DMS 273 (cell line): ENCODE results near the gene BRSK2.

ENCODE experiments used
- DNase-seq: peaks from one replicate; lab custom pipeline; 2025; ENCODE audit not compliant: unreplicated experiment; lab: John Stamatoyannopoulos, UW

Gene BRSK2

DNA sequence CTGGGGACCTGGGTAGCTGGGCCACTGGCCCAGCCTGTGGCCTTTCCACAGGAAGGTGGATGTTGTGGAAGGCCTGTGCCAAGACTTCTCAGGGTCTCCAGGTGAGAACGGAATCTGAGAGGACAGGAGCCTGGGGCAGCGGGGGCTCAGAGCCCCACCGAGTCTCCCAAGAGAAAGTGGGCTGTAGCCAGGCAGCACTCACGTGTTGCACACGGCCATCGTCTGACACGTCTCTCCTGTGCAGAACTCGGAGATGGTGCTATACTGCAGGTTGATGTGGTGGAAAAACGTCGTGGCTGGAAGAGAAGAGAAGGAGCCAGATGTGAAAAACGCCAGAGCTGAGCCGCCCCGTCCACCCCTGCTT, 90.4 kb downstream of the BRSK2 start:
- DNase-seq = no peak

DNA sequence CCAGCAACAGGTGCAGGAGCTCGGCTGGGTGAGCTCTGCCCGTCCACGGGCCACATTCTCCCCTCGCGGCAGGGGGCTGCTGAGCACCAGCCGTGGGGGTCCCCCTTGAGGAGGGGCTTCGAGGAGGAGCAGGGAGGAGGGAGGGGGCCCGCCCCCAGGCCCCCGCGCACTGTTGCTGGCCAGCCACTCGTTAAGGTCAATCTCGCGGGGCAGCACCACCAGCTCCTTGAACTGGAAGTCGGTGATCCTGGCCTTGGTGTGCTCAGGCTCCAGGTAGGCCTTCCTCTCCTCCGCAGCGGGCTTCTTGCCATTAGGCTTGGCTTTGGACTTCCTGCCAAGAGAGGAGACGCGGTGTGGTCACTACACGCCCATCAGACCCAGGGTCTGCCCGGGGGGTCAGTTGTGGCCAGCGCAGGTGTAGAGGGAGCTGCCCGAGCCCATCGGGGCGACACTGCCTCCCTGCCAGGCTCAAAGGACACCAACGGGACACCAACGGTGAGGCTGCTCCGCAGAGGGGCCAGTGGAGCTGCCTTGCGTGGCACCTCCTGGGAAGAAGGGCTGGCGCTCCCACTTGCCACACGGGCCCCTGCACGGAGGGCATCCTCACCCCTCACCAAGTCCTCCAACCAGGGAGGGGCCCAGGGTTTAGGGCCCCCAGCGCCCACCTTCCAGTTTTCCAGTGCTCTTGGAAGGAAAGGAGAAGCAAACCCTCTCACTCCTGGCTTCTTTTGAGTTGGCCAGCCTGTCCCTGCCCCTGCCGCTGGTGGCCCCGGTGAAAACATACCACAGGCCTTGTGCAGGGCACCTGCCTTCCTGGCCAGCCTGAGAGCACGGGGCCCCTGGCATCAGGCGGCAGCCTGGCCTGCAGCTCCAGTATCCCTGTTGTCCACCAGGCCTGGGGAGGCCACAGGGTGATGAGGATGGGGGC, 91.1 kb downstream of the BRSK2 start:
- DNase-seq = no peak

DNA sequence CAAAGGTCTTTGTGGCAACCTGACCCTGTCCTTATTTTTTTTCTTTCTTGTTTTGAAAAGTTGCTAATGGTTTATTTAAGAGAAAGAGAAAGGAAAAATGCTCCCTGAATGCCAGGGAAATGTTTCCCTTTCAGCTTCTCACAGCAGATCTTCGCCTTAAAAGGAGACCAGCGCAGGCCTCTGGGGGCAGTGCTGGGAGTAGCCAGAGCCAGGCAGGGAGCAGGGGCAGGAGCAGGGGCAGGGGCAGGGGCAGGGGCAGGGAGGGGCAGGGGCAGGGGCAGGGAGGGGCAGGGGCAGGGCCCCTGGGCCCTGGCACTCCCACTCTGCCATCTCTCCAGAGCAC, 91.7 kb downstream of the BRSK2 start:
- no peak for DNase-seq

DNA sequence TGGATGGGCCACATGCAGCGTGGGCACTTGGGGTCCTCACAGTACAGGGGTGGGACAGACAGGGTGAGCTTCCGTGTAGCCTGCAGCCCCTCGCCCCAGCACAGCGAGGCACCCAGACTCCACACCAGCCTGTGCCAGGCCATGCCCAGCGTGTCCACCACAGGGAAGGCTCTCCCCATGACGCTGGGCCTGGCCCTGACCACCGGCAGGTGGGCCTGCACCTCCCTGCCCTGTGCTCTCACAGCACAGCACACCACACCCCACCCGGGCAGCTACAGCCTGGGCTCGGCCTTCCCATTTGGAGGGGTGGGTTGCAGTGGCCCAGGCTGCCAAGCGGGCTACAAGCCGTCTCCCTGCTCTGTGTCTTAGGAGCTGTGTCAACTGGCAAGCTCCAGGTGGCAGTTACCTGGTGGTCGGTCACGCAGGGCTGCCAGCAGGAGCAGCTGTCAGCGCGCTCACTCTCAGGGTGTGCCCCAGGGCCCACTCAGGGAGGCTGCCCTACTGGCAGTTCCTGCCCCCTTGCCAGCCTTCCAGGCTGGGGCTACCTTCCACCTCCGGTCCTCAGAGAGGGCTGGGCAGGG, 92.2 kb downstream of the BRSK2 start:
- DNase-seq = no peak

DNA sequence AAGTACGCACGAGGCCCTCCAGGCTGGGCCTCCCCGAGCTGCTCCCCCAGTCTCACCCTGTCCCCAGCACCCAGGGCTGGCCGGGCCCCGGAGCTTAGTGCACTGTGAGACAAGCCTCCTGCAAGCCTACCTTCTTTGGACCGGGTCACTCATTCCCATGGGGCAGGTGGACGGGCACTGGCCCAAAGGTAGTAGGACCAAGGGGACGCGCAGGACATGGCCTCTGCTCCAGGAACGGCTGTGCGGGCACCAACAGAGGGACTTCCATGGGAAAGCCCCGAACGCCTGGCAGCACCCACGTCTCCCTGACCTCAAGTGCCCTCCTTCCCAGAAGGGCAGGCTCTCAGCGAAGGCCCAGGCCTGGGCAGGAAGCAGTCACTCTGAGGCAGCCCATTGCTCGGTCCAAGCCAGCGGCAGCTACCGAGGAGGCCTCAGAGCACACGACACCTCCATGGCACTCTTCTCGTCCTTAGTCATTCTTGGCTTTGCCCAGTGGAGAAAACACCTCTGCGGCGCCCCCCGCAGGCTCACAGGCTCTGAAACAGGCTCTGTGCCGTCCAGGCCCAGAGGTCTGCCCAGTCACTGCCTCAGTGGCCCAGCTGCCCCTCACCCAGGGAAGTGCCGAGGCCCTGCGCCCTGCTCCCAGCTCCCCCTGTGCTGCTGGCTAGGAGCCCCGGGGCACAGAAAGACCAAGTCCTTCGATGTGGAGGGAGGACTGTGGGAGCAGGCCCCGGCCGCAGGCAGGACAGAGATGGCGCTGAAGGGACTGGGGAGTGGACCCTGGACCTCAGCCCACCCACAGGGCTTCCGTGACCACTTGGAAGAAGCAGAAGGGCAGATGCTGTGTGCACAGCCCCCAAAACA, 93.1 kb downstream of the BRSK2 start:
- no peak for DNase-seq

DNA sequence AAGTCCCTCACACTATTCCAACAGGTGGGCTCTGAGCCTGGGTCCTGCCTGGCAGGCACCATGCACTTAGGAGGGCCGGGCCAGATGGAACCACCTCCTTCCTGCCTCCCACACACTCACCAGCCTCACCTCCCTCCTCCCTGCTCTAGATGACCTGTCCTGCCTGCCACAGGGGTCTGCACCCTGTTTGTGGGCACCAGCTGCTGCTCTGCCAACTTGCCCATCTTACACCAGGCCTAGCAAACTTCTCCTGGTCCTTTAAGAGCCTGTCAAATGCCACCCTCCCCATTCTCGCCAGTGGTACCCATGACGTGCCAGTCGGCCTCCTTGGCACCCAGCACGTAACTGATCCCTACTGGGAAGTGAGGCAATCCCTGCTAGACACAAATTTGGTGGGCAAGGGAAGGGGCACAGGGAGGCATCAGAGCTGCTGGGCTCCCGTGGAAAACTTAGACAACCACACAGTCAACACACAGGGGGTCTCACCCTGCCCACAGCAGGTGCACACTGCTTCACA, 93.8 kb downstream of the BRSK2 start:
- DNase-seq = no peak

DNA sequence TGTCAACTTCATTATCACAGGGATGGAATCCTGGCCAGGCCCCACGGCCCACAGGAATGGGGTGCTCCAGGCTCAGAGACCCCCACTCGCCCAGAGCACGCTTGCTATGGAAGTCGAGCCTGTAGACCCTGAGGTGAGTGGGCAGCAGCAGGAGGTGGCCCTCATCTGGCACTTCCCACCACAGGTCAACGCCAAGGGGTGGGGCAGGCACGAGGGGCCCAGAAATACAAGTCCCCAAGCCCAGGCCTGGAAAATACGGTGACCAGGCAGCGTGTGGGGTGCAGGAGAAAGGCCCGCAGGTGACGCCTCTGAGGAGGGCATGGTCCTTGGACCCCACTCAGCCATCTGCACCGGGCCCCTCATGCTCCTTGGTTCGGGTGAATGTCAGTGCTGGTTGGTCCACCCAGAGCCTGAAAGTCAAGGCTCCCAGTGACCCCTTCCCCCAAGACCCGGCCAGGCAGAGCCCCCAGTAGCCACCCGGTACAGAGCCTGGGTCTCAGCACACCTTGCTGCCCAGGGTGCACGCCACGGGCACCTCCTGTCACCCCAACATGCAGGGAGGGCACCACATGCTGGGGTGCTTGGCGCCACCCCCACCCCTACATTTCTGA, 94.4 kb downstream of the BRSK2 start:
- no peak for DNase-seq

DNA sequence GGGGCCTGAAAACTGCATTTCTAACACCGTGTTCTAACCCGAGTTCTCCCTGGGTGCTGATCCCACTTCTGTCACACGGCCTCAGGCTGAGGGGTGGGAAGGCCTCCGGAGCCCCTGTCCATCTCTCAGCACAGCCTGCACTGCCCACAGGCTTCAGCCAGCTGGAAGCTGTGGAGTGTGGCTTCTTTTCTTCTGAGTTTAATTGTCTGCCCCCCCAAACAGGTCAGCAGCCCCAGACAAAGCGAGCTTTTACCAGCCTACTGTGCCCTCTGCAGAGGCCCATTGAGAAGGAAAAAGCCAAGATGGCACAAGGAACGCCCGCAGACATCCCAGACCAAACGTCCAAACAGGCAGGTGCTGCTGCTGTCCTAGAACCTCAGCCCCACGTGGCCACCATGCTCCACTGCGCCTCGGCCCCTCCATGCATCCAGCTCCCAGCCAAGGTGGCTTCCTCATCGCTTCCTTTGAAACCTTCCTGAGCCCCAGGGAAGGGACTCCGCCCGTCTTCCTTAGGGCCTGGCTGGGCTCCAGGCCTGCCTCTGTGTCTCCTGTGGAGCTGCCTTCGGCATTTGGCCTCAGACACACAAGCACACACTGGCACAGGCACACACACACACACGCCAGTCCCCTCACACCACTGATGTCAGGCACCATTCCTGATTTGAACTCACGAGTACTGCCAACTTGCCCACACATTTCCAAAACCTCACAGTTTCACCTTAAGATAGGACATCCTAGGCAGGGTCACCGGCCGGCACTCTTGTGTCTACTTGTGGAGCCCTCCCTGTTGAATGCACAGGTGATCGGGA, 95.2 kb downstream of the BRSK2 start:
- DNase-seq = no peak

DNA sequence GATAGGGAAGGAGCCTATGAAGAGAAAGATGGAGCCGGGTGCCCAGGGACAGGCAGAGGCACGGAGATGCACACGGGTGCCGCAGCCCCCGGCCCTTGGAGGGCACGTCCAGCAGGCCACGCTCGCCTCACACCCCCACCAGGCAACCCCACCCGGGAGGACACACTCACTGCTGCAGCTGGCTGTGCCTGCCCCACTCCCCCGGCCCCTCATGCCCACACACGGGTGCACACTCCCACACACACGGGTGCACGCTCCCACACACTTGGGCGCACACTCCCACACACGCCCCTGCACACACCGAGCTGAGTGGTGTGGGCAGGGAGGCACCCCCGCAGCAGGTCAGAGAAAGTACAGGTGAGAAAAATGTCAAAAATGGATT, 95.8 kb downstream of the BRSK2 start:
- no peak for DNase-seq

DNA sequence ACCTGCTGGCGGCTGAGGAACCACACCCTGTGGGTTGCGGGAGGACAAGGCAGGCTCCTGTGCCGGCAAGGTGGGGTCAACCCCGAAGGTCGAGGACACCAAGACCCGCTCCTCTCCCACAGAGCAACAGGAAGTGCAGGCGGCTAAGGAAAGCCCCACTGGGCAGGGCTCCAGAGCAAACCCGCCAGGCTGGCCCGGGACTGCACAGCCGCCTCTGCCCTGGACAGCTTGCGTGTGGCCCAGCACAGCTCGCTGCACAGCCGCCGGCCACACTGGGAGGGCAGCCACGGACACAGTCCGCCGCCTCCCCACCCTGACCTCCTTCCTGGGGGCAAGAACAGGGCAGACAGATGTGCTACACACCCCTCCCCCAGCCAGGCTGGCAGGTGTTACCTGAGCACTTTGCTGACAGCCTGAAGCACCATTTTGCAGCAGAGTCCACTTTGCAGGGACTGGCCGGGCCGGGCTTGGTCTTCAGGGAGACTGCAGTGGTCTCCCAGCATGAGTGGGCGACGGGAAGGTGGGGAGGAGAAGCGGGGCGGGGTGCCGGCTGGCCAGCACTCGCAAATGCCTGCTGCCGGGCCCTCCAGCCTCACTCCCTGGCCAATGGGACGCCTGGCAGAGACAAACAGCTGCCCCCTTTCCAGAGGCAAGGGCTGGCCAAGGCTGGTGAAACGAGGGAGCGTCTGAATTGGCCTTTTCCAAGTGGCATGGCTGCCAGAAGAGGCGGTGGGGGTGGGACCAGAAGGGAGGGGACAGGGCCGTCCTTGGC, 96.5 kb downstream of the BRSK2 start, which contains the start of gene MOB2:
MOB2 (minus strand) TSS at position 726 of the 772 bp plus-strand sequence; CDS start at position 503, 223 bp downstream.
- DNase-seq = no peak

DNA sequence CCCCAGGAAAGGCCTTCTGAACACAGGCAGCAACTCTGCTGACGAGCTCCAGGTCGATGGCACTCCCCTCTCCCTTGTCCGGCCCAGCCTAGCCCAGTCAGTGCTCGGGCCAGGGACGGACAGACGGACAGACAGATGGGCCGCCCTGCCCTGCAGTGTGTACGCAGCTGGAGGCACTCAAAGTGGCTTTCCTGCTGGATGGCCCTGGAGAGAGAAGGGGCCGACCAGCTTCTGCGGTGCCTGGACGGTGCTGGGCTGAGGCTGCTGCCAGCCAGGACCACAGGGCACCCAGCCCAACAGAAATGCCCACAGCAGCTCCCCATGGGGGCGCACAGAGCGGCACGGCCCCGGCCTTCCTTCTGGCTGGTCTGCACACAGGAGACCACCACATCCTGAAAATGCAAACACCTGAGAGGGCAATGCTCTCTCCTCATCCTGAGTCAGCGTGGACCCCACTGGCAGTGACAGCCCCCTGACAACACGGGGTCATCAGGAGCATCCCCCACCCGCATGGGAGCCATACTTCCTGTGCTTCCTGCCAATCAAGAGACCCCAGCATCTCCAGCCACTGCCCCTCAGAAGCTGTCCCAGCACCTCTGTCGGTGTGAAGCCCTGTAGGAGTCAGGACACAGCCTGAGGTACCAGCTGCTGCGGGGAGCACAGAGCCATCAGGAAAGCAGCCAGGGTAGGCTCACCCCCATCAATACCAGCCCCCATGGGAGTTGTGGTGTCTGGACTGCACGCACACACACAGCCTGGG, 97.5 kb downstream of the BRSK2 start:
- no peak for DNase-seq

DNA sequence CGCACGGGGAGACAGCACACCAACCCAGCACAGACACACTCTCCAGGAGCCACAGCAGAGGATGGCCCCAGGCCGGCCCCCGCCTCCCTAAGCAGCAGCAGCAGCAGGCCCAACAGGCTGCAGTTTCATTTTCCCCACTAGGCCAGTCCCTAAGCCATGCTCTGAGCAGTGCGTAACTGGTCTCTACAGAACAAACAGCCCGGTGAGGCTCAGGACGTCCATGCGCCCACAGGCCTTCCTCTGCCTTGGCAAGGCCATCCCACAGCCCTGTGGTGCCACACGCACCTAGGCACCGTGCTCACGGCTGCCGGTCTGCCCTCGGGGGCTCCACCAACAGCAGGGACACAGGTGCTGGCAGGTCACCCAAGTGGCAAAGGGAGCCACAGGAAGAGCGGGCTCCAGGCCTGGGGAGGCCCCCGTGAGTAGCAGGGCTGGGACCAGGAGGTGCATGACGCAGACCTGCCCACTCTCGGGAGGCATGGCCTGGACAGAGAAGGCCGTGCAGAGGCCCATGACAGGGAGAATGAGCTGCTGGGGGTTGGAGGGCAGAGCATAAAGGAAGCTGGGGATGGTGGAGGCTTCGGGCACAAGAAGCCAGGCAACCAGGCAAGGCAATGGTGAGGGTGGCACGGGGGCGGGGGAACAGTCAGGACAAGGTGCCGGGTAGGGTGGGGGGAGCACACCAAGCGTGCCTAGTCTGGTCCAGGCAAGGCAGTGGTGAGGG, 98.3 kb downstream of the BRSK2 start:
- no peak for DNase-seq

DNA sequence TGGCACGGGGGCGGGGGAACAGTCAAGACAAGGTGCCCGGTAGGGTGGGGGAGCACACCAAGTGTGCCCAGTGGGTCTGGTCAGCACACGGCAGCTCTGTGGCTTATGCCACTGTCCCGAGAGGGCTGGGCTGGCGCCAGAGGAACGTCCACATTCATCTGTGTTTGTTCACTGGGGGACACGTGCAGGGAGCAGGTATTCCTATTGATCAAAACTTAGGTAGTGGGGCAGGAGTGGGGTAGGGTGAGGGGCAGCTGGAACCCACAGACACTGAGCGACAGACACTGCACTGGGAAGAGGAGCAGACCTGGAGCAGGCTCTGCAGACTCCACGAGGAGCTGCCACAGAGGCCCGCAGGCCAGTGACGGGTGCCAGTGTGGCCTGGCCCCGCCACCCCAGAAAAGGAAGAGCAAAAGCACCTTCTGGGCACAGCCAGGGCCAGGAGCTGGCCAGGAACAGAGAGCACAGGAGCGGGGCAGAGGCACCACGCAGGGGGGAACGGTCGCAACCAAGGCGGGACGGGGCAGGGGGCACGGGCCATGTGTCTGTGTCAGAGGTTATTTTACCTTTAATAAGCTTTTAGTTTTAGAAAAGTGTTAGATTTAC, 98.9 kb downstream of the BRSK2 start:
- DNase-seq = no peak

DNA sequence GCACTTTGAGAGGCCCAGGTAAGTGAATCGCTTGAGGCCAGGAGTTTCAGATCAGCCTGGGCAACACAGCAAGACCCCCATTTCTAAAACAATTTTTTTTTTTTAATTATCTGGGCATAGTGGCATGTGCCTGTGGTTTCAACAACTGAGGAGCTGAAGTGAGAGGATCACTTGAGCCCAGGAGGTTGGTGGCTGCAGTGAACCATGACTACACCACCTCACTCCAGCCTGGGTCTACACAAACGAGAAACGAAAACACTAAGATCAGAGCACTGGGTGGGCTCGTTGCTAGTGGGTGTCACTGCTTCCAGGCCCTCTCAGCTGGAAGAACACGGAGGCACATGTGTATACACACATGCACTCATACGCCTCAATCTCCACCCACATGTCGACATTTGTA, 100.9 kb downstream of the BRSK2 start:
- DNase-seq = no peak

DNA sequence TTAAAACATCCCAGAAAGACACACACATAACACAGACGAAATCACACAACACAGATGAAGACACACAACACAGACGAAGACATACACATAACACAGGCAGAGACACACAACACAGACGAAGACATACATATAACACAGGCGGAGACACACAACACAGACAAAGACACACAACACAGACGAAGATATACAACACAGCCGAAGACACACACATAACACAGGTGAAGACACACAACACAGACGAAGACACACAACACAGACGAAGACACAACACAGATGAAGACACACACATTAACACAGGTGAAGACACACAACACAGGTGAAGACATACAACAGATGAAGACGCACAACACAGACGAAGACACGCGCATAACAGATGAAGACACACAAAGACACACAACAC, 101.6 kb downstream of the BRSK2 start:
- no peak for DNase-seq

DNA sequence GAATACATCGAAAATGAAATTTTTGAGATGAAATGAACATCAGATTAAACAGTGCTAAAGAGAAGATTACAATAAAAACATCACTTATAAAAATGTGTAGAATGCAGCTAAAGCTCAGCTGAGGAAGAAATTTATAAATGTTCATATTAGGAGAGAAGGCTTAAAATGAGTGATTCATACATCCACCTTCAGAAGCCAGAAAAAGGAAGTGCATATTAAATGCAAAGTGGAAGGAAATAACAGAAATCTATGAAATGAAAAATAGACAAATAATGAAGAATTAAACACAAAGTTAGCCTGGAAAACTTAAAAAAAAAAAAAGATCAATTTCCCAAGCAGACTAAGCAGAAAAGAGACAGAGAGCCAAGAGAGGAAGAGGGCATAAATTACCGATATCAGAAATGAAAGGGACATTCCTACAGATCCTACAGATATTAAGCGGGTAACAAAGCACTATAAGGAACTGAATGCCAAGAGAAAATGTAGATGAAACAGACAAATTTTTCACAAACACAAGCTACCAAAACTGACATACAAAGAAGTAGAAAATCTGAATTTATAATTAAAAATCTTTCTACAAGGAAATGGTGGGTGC, 104.0 kb downstream of the BRSK2 start:
- no peak for DNase-seq

DNA sequence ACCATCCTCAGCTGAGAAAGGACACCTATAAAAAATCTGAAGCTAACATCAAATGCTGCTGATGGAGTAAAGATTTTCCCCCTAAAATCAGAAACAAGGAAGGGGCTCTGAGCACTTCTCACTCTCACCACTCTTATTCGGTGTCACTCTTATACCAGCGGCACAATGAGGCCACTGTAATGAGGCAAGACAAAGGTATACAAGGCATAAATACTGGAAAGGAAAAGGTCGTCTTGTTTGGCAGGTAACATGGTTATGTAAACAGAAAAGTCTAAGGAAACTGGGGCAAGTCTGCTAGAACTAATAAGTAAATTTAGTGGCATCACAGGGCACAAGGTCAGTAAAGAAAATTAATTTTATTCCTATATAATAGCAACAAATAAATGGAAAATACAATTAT, 104.9 kb downstream of the BRSK2 start:
- no peak for DNase-seq
